B cell (primary cell): ENCODE results near the gene TIAM1.

Experiments used
- CTCF ChIP-seq: fragments of 200-600 bp; IDR thresholded peaks from one replicate; pipeline ENCODE4 v1.8.0; 2022; ENCODE audit warnings: antibody characterized with exemption, mild to moderate bottlenecking
- EZH2 ChIP-seq: IDR thresholded peaks from 2 replicates; pipeline ENCODE4 v1.6.1; 2012; ENCODE audit warnings: borderline replicate concordance, low read depth, mild to moderate bottlenecking, moderate library complexity, low read length; ENCODE audit not compliant: insufficient read depth, poor library complexity, severe bottlenecking

- no peak for TF ChIP-seq CTCF
- no peak for TF ChIP-seq EZH2
Measured at GRCh38 chr21:31261759-31262158, 82.3 kb downstream of the TIAM1 start.
